GM18868 (cell line): ENCODE data around the gene RASSF7.
A peak's percentile ranks its signal among the peaks of the same experiment; 100 is the strongest.
"Not testable (repeated sequence)": the region's sequence is repeated elsewhere in the genome, so short reads cannot be mapped to it uniquely, and the experiment has no call there.

Experiments
- ATAC-seq: cut with Tn5 transposase; IDR thresholded peaks from one replicate; pipeline ENCODE4 v1.9.1; 2021; ENCODE audit warnings: mild to moderate bottlenecking, moderate library complexity; ENCODE audit not compliant: unreplicated experiment

RASSF7 gene

GRCh38 chr11:563812-564578 lies 3.2 kb downstream of the RASSF7 start:
- no peak for ATAC-seq

- ATAC-seq: no peak
These were observed 5.2 kb downstream of the RASSF7 start for GRCh38 chr11:565921-566509.

GRCh38 chr11:567011-567628 lies 6.3 kb downstream of the RASSF7 start:
- ATAC-seq: no peak

- ATAC-seq: no peak
These were observed 7.0 kb downstream of the RASSF7 start for GRCh38 chr11:567629-568292.

GRCh38 chr11:568306-569157 lies 7.8 kb downstream of the RASSF7 start:
- peak; percentile 89 for ATAC-seq

GRCh38 chr11:569158-569885 lies 8.6 kb downstream of the RASSF7 start:
- no peak for ATAC-seq

GRCh38 chr11:571802-572185 lies 11.0 kb downstream of the RASSF7 start:
- no peak for ATAC-seq

- no peak for ATAC-seq
These were observed 12.5 kb downstream of the RASSF7 start for GRCh38 chr11:573146-573759.

- not testable (repeated sequence) for ATAC-seq
These were observed 13.3 kb downstream of the RASSF7 start for GRCh38 chr11:574031-574570.

- ATAC-seq: no peak
These were observed 14.0 kb downstream of the RASSF7 start for GRCh38 chr11:574632-575312.

- peak; percentile 27 for ATAC-seq
These were observed 14.7 kb downstream of the RASSF7 start for GRCh38 chr11:575313-575995.

- peak; percentile 84 for ATAC-seq
These were observed 15.4 kb downstream of the RASSF7 start, which contains the start of gene PHRF1 for GRCh38 chr11:575996-576768. Gene PHRF1 (plus strand): TSS chr11:576470. CDS start chr11:581513, 5,043 bp downstream.

GRCh38 chr11:576811-577610 lies 16.2 kb downstream of the RASSF7 start:
- ATAC-seq: no peak

GRCh38 chr11:577611-577894 lies 16.8 kb downstream of the RASSF7 start:
- ATAC-seq: no peak

- ATAC-seq: no peak
These were observed 17.7 kb downstream of the RASSF7 start for GRCh38 chr11:578276-579035.
